Epithelial cell of proximal tubule (primary cell): ENCODE data around the gene AUTS2. TPM values are rescaled to one million over a fixed set of nuclear protein-coding genes. Genes with fewer than 3 reads are reported as not detected.

Source experiments
- DNase-seq: peaks from one replicate; pipeline ENCODE4 v3.0.0-alpha.2; 2011; ENCODE audit warnings: low read depth
- H3K4me3 ChIP-seq: 2 replicates; pipeline ENCODE4 v1.5.1; 2011; ENCODE audit warnings: low read depth, mild to moderate bottlenecking, low read length
- CTCF ChIP-seq: conservative IDR thresholded peaks from 2 replicates; pipeline ENCODE4 v1.5.1; 2012; ENCODE audit warnings: low read depth, mild to moderate bottlenecking, low read length
- total RNA-seq: library from RNA; depleted of rRNA; stranded (reverse); fragments of >200 nt; gene quantifications from 2 replicates; pipeline ENCODE4 v1.2.3, GENCODE V29; 2015

The AUTS2 gene
- total RNA-seq, 1 donor from 2014 or later: 10.0 TPM

GRCh38 chr7:70426249-70426880, 828.1 kb downstream of the AUTS2 start:
- H3K4me3 ChIP-seq: no peak overlapping the region
- no peak for DNase-seq
- no peak for TF ChIP-seq CTCF

- DNase-seq: no peak
- H3K4me3 ChIP-seq: no peak overlapping the region
- no peak for TF ChIP-seq CTCF
Measured at GRCh38 chr7:70432567-70433001, 834.3 kb downstream of the AUTS2 start.

- TF ChIP-seq CTCF: peak; percentile 53
- no peak for DNase-seq
- no peak overlapping the region for H3K4me3 ChIP-seq
Measured at GRCh38 chr7:70434376-70434775, 836.1 kb downstream of the AUTS2 start.

- no peak for DNase-seq
- H3K4me3 ChIP-seq: no peak overlapping the region
- no peak for TF ChIP-seq CTCF
Measured at GRCh38 chr7:70434821-70435220, 836.5 kb downstream of the AUTS2 start.

- DNase-seq: no peak
- no peak overlapping the region for H3K4me3 ChIP-seq
- no peak for TF ChIP-seq CTCF
Measured at GRCh38 chr7:70435634-70436033, 837.4 kb downstream of the AUTS2 start.

GRCh38 chr7:70436790-70437350, 838.6 kb downstream of the AUTS2 start:
- H3K4me3 ChIP-seq: no peak overlapping the region
- TF ChIP-seq CTCF: no peak
- DNase-seq: no peak

GRCh38 chr7:70439651-70440050, 841.4 kb downstream of the AUTS2 start:
- no peak for DNase-seq
- no peak for TF ChIP-seq CTCF
- H3K4me3 ChIP-seq: no peak overlapping the region
